HG02885 (cell line): ENCODE results near the gene RUNX1.

ENCODE experiments used
- ATAC-seq: cut with Tn5 transposase; IDR thresholded peaks from one replicate; pipeline ENCODE4 v1.9.1; 2021; ENCODE audit warnings: mild to moderate bottlenecking; ENCODE audit not compliant: unreplicated experiment, poor library complexity

Gene RUNX1

GRCh38 chr21:34782506-34783360 is 266.4 kb downstream of the RUNX1 start:
- ATAC-seq: no peak

GRCh38 chr21:34781526-34781925 is 267.6 kb downstream of the RUNX1 start:
- ATAC-seq: no peak

- no peak for ATAC-seq
Measured at GRCh38 chr21:34779860-34780259, 269.2 kb downstream of the RUNX1 start.

GRCh38 chr21:34775793-34776192 is 273.3 kb downstream of the RUNX1 start:
- ATAC-seq: no peak

- ATAC-seq: no peak
Measured at GRCh38 chr21:34774750-34775149, 274.4 kb downstream of the RUNX1 start.

DNA sequence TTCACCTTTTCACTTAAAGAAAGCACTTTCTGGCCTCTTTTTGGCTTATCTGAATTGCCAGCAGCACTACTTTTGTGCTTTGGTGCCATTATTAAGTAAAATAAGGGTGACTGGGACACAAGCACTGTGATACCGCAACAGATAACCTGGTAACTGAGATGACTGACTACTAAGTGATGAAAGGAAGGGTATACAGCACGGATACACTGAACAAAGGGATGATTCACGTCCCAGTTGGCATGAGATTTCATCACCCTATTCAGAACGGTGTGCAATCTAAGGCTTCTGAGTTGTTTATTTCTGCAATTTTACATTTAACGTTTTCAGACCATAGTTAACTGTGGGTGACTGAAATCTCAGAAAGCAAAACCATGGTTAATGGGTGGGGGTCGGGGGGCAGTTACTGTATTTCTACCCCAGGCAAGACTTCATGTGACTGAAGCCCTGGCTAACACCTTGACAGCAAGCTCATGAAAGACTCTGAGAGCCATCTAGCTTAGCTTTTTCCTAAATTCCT is 277.5 kb downstream of the RUNX1 start:
- no peak for ATAC-seq

- ATAC-seq: no peak
Measured at GRCh38 chr21:34770576-34770975, 278.5 kb downstream of the RUNX1 start.

GRCh38 chr21:34768326-34768725 is 280.8 kb downstream of the RUNX1 start:
- no peak for ATAC-seq

DNA sequence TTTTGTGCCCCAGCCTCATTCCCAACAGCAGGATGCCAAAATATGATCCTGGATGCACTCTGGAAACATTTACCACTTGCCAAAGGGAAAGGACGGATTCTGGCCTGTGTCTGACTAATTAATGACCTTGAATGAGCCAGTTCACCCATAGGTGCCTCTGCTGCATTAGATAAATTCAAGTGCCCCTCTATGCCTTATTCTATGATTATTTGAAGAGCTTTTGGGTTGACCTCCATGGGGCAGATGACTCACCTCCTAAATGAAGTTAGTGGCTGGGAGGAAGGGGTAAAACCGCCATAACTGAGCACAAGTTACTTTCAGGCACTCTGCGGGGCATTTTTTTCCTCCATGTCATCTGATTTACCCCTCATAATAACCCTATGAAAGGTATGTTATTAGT is 282.2 kb downstream of the RUNX1 start:
- ATAC-seq: no peak

DNA sequence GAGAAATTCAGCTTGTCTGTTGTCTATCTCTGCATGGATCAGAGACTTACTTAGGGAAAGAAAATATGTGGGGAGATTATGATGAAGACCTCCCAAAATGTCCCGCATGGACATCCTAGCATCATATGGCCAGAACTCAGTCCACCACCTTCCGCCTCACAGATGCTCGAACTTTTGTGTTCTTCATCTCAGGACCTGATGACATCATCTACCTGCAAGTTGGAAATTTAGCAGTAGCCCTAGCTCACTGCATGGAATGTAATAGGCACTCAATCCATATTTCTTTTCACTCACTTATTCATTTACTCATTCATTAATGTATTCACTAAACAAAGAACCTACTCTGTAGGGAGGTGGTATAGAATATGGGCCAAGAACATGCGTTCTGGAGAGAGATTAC is 283.5 kb downstream of the RUNX1 start:
- ATAC-seq: no peak

- ATAC-seq: no peak
Measured at GRCh38 chr21:34764715-34765284, 284.3 kb downstream of the RUNX1 start.

GRCh38 chr21:34762786-34763185 is 286.3 kb downstream of the RUNX1 start:
- no peak for ATAC-seq

DNA sequence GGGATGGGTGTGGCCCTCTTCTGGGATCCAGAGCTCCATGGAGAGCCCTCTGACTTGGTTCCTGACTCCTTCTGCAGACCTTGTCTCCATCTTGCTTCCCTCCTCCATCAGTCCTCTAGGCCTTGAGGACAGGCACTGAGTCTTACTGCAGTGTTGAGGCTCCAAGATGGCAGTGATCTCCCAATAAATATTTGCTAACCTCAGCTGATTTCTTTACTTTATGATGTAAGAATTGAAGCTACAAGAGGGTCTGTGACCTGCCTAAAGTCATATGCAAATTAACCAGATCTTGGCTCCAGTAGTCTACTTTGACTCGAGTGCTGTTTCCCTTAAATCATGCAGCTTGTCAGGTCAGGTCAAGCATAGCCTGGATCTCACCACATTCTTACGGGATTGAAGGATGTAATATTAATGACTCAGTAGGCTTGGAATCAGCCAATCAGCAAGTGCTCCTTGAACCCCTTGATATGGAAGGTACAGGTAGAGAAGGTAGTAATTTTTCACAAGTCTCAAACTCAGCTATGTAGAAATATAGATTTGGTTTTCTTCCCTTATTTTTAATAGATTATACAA is 287.3 kb downstream of the RUNX1 start:
- ATAC-seq: no peak

DNA sequence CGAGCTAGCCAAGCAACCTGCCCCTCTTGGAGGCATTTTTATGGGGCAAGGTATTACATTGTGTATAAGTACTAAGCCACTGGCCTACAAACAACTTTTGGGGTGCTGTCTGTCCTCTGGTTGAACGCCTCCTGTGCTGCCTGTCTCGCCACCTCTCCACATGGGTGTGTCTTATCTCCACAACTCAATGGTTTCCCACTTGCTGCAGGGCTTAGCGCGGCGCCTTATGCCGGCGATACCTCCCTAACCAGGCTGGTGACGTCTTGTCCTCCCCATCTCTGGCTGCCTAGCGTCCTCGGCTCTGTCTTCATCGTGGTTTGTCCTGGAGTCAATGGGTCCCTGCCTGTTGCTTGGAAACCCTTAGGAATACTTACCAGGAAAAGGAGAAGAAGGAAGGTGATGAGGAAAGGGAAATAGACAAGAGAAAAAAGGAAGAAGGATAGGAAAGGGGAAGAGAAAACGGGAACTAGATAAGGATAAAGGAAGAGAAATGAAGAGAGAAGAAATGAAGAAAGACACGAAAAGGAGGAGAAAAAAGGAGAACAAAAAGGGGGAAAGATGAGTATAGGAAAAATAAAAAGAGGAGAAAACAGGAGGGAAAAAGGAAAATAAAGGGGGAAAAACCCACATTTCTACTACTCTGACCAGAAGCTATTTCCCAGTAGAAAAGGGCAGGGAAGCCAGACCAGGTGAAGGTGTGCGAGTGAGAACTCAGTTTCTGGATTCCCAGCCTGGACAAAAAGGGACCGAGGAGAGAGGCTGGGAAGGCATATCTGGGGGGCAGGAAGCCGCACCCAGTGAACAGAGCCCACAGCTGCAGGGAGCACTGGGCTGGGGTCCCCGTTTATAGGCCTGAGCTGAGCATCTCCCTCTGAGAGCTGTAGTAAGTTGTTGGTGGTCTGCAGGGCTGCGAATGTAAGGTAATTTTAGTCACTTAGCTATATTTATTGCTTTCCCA is 294.1 kb downstream of the RUNX1 start:
- no peak for ATAC-seq

- ATAC-seq: no peak
Measured at GRCh38 chr21:34748862-34749261, 300.2 kb downstream of the RUNX1 start.

DNA sequence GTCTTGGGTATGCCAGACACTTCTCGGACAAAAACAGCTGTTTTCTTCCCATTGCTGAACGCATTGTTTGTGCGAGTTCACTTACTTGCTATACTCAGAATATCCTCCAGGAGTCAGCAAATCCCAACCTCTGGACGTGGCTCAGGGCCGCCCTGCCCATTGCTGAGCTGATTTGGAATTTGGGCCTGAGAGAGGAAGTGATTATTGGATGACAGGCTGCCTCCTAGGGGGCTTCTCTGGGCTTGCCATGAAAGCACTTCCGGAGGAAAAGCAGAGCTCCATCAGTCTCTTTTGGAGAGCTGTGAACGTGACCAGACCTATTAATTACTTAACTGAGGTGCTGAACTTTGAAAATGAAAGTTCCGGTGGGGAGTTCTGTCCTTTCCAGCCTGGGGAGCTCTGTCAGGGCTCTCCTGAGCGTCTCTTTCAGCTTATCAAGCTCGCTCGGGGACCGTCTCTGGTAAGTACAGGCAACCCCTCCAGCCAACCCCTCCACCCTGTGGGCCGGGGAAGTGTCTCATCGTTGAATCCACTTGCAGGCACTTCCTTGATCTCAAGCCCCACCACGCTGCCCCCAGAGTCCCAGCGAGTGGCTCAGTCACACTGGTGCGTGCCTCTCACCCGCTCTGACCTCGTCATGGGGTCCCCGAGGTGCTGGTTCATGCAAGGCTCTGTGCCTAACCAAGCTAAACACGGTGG is 303.4 kb downstream of the RUNX1 start:
- peak; percentile 79 for ATAC-seq

DNA sequence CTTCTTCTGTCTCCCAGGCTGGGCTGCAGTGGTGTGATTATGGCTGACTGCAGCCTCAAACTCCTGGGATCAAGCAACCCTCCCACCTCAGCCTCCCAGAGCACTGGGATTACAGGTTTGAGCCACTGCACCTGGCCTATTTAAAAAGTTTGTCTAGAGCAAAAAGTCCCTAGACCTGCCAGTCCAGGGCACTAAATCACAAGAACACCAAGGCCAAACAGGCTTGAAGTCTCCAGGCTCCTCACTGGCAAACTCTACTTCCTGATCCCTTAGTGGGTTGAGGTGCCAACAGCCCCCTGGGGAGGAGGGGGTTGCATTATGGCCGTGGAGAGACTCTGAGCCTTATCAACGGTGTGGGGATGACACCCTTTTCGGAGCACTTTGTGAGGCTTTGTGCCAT is 304.3 kb downstream of the RUNX1 start:
- ATAC-seq: no peak

- ATAC-seq: no peak
Measured at GRCh38 chr21:34743831-34744230, 305.3 kb downstream of the RUNX1 start.

DNA sequence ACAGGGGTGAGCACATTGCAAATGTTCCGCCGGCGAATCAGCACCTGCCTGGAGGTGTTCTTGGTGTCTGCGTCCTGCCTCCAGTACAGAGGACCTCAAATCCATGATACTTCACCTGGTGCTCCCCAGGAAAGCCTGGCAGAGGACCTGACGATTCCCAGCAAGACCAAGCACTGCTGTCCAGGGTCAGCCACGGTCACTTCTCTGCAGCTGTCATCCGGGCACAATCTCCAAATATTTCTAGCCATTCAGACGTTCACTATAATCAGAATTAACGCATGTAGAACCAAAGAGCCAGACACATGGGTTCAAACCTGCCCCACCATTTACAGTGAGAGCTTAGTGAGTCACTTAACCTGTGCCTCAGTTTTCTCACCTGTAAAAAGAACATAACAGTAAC is 305.8 kb downstream of the RUNX1 start:
- ATAC-seq: no peak

GRCh38 chr21:34740198-34740597 is 308.9 kb downstream of the RUNX1 start:
- ATAC-seq: no peak
